DMS 273 (cell line): ENCODE data around the gene STRBP.

Experiments
- DNase-seq: peaks from one replicate; lab custom pipeline; 2025; ENCODE audit not compliant: unreplicated experiment; lab: John Stamatoyannopoulos, UW

Gene STRBP

GRCh38 chr9:123105490-123105889, 162.9 kb downstream of the STRBP start:
- no peak for DNase-seq

- DNase-seq = no peak
Observed at GRCh38 chr9:123104807-123105206, 163.6 kb downstream of the STRBP start.

GRCh38 chr9:123102375-123103113, 165.8 kb downstream of the STRBP start:
- no peak for DNase-seq

- DNase-seq = no peak
Observed at GRCh38 chr9:123099548-123099947, 168.8 kb downstream of the STRBP start.

- DNase-seq = no peak
Observed at GRCh38 chr9:123099042-123099441, 169.3 kb downstream of the STRBP start.

- DNase-seq = no peak
Observed at GRCh38 chr9:123098096-123098459, 170.3 kb downstream of the STRBP start.

GRCh38 chr9:123097430-123098095, 170.8 kb downstream of the STRBP start:
- DNase-seq = no peak

- DNase-seq = no peak
Observed at GRCh38 chr9:123096987-123097386, 171.4 kb downstream of the STRBP start.

GRCh38 chr9:123093141-123093540, 175.2 kb downstream of the STRBP start:
- DNase-seq = no peak

- no peak for DNase-seq
Observed at GRCh38 chr9:123091459-123091858, 176.9 kb downstream of the STRBP start.

- no peak for DNase-seq
Observed at GRCh38 chr9:123090956-123091355, 177.4 kb downstream of the STRBP start.

- DNase-seq = no peak
Observed at GRCh38 chr9:123090198-123090896, 178.0 kb downstream of the STRBP start.

GRCh38 chr9:123089790-123090189, 178.6 kb downstream of the STRBP start:
- DNase-seq = no peak

GRCh38 chr9:123089040-123089439, 179.3 kb downstream of the STRBP start:
- no peak for DNase-seq

- no peak for DNase-seq
Observed at GRCh38 chr9:123087359-123087888, 181.0 kb downstream of the STRBP start.

GRCh38 chr9:123085916-123086315, 182.5 kb downstream of the STRBP start:
- DNase-seq = no peak

- DNase-seq = no peak
Observed at GRCh38 chr9:123084256-123084655, 184.1 kb downstream of the STRBP start.

- DNase-seq = no peak
Observed at GRCh38 chr9:123083680-123084079, 184.7 kb downstream of the STRBP start.

GRCh38 chr9:123081824-123082223, 186.6 kb downstream of the STRBP start:
- DNase-seq = peak; percentile 54

- no peak for DNase-seq
Observed at GRCh38 chr9:123080444-123080843, 187.9 kb downstream of the STRBP start.

GRCh38 chr9:123074628-123075027, 193.8 kb downstream of the STRBP start:
- DNase-seq = no peak

- no peak for DNase-seq
Observed at GRCh38 chr9:123073991-123074422, 194.4 kb downstream of the STRBP start.
